Rectal smooth muscle tissue (tissue), 1 donor: ENCODE data around the gene UPF3A.
"Not testable (repeated sequence)": the region's sequence is repeated elsewhere in the genome, so short reads cannot be mapped to it uniquely, and the experiment has no call there.

ENCODE experiments used
- H3K27ac ChIP-seq: one replicate; pipeline ENCODE4 v1.7.0; 2013; ENCODE audit warnings: low read depth, low read length, inconsistent platforms
- H3K27me3 ChIP-seq: one replicate; pipeline ENCODE4 v1.7.0; 2013; ENCODE audit warnings: low read length; ENCODE audit not compliant: control insufficient read depth, insufficient read depth
- H3K36me3 ChIP-seq: one replicate; pipeline ENCODE4 v1.7.0; 2013; ENCODE audit warnings: low read length; ENCODE audit not compliant: control insufficient read depth, insufficient read depth
- H3K4me1 ChIP-seq: one replicate; pipeline ENCODE4 v1.7.0; 2013; ENCODE audit warnings: low read length; ENCODE audit not compliant: control insufficient read depth, insufficient read depth
- H3K4me3 ChIP-seq: one replicate; pipeline ENCODE4 v1.7.0; 2013; ENCODE audit warnings: low read length
- H3K9ac ChIP-seq: one replicate; pipeline ENCODE4 v1.7.0; 2013; ENCODE audit warnings: low read length

UPF3A gene

DNA sequence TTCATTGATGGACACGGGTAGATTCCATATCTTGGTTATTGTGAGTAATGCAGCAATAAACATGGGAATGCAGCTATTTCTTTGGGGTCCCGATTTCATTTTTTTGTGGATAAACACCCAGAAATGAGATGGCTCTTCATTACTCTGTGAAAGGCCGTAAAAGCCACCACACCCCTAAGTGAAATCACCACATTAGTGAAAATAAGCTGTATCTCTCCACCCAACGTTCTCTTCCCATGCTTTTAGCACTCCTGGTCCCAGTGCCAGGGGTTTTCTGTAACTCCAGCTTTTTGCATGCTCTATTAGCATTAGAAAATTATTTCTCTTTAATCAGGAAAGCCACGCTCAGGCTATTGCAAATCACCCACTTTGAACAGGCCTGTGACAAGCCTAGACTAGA is 48.7 kb downstream of the UPF3A start:
- Histone ChIP-seq H3K27me3 (no peaks in the 10 kb centered on the region), H3K4me1 (no peaks in the 10 kb centered on the region), H3K4me3 (no peak overlapping the region), H3K36me3 (peaks cover 4% of the 10 kb centered on the region), H3K9ac (no peak overlapping the region), H3K27ac (no peak overlapping the region)

DNA sequence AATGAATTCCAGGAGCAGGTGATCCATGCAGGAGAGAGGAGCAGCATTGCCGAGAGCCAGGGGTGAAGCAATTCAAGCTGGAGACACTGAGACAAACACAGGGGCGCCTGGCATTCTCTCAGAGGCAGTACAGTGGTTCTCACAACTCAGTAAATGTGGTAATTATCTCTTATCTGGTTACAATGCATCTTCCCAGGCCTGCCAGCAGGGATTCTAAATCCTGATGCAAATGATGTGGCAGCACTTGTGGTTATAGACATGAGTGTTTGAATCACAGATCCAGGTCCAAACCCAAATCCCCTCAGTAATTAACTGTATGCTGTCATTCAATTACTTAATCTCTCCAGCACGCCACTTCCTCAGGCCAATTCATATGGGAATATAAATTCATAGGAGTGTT is 52.5 kb downstream of the UPF3A start:
- not testable (repeated sequence) for H3K4me3 ChIP-seq, H3K27me3 ChIP-seq, H3K27ac ChIP-seq, H3K36me3 ChIP-seq, H3K9ac ChIP-seq, H3K4me1 ChIP-seq

DNA sequence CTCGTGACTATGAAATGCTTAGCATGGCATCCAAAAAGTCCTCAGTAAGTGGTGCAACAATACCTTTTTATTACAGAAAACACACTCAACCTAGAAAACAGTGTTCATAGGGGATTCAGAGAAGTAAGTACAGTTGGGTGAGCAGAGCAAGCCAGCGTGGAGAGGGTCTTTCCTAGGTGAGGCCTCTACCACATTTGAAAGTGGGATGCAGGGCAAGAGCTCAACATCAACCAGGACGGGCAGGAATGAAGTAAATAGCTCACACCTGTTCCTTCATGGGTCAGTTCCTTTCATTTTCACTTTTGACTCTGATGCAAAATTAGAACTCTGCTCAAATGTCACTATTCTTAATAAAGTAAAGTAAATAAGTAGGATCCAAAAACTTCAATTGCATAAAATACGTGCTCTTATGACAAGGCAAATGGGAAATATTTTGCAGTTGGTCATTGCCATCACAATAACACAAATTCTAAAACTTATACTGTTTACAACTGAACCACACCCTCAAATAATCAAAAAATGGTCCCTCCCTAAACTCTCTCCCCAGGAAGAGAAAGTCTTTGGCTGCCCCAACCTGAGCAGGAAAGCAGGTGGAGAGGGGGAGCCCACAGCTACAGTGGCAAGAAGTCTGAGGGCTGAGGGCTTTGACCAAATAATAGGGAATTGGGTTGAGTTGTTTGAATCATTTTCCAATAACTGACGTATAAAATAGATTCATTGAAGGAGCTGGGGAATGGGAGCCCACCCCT is 53.1 kb downstream of the UPF3A start:
- H3K27ac ChIP-seq = no peak overlapping the region
- no peak overlapping the region for H3K4me3 ChIP-seq
- no peaks in the 10 kb centered on the region for H3K36me3 ChIP-seq
- H3K9ac ChIP-seq = no peak overlapping the region
- no peaks in the 10 kb centered on the region for H3K27me3 ChIP-seq
- peaks cover 4% of the 10 kb centered on the region for H3K4me1 ChIP-seq

DNA sequence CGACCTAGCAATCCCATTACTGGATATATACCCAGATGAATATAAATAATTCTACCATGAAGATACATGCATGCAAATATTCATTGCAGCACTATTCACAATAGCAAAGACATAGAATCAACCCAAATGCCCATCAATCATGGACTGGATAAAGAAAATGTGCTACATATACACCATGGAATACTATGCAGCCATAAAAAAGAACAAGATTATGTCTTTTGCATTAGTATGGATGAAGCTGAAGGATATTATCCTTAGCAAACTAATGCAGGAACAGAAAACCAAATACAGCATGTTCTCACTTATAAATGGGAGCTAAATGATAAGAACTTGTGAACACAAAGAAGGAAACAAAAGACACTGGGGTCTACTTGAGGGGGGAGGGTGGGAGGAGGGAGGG is 55.1 kb downstream of the UPF3A start:
- H3K4me3 ChIP-seq, H3K27me3 ChIP-seq, H3K27ac ChIP-seq, H3K4me1 ChIP-seq, H3K36me3 ChIP-seq, H3K9ac ChIP-seq: not testable (repeated sequence)

DNA sequence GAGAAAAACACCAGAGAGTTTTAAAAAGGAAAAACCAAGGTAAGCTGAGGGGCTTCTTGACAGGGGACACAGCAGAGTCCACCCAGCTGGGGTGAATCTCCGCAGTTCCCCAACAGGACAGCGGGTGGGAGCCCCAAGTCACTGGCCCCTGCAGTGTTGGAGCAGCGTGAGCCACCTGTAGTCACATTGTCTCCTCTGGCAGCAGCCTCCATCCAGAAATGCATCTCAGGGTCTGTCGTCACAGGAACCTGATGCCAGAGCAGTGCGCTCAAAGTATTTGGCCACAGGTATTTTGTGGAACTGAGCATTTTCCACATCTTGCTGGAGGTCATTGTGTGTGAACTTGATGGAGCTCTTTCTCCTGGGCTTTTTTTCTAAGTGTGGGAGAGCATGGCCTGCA is 57.6 kb downstream of the UPF3A start:
- peaks cover 6% of the 10 kb centered on the region for H3K4me1 ChIP-seq
- H3K9ac ChIP-seq = no peak overlapping the region
- no peaks in the 10 kb centered on the region for H3K36me3 ChIP-seq
- no peaks in the 10 kb centered on the region for H3K27me3 ChIP-seq
- H3K4me3 ChIP-seq = no peak overlapping the region
- H3K27ac ChIP-seq = no peak overlapping the region

DNA sequence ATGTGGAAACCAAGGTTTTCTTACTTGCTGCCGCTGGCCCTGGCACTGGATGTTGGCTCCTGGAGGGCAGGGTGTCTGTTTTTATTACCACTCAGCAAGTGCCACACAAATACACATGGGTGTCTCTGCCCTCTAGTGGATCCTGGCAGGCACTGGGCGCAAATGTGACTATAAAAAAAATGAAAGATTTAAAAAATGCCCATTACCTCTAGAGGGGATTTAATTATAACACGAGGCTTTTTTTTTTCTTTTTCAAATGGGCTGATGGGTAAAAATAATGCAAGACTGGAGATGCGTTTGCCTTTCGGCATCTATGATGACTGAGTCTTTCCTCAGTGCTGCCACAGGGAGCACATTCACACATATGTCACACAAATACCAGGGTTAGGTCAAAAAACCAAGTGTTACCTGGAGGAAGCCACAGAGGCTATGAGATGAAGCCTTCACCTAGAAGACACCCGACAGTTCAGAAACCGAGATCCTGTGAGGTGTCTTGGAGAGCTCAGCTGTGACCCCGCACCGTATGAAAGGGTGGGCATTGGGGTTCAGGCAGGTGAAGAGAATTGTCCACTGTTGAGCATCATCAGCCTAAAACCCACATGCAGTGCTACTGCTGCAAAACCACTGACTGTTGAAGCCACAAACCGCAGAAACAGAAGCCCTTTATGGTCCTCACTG is 58.6 kb downstream of the UPF3A start:
- H3K4me1 ChIP-seq = peaks cover 6% of the 10 kb centered on the region
- H3K27me3 ChIP-seq = no peaks in the 10 kb centered on the region
- no peak overlapping the region for H3K9ac ChIP-seq

DNA sequence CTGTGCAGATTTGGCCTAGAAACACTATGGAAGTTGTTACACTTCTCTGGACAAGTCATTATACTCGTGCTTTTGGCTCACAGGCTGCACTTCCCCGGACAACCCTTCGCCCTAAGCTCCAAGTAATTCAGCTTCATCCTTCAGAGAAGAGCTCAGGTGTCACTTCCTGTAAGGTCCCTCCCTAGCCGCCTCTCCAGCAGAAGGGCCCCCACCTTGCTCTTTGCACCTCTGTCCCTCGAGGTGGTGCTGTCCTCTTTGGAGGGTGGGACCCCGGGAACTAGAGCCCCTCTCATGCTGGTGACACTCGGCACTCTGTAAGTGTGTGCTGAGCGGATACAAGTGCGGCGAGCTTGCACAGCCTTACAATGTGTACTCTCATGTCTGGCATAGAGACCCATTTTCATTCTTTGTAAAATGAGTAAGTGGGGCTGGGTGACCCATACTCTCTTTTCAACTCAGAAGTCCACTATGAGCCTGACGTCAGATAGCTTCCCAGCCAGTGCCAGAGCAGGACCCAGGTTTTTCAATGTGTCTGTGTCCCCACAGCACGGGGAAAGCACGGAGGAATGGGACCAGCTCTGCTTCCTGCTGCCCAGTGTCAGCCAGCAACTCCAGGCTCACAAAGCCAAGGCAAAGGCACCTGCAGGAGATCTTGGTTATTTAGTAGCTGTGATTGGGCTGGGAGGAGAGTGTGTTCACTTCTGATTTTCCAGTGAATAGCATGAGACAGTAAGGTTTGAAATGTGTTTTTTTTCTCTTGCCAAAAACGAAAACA is 59.8 kb downstream of the UPF3A start:
- Histone ChIP-seq H3K9ac (no peak overlapping the region), H3K4me3 (no peak overlapping the region), H3K27ac (no peak overlapping the region), H3K4me1 (peaks cover 6% of the 10 kb centered on the region), H3K27me3 (no peaks in the 10 kb centered on the region), H3K36me3 (no peaks in the 10 kb centered on the region)

More for the DNA sequence above, 58.6 kb downstream of the UPF3A start:
- no peak overlapping the region for H3K27ac ChIP-seq
- no peaks in the 10 kb centered on the region for H3K36me3 ChIP-seq
- no peak overlapping the region for H3K4me3 ChIP-seq

DNA sequence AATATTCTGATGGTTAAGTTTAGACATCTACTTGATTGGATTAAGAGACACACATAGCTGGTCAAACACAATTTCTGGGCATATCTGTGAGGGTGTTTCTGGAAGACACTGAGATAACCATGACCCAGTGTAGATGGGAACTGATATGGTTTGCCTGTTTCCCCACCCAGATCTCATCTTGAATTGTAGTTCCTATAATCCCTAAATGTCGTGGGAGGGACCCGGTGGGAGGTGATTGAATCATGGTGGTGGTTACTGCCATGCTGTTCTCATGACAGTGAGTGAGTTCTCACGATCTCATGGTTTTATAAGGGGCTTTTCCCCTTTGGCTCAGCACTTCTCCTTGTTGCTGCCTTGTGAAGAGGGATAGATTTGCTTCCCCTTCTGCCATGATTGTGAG is 65.9 kb downstream of the UPF3A start:
- H3K4me1 ChIP-seq, H3K9ac ChIP-seq, H3K27me3 ChIP-seq, H3K36me3 ChIP-seq, H3K27ac ChIP-seq, H3K4me3 ChIP-seq: not testable (repeated sequence)

DNA sequence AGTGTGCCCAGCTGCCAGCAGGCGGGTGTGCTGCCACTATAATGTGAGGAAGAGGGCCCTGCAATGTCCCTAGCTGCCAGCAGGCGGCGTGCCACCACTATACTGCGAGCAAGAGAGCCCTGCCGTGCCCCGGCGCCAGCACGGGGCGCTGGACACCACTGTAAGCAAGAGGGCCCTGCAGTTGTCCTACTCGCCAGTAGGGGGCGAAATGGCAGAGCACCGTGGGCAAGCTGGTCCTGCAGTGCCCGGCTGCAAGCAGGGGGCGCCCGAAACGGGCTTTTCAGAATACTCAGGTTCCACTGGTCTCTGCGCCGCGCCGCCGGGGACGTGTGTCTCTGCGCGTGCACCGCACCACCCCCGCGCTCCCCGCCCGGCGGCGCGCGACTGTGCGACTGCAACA is 71.4 kb downstream of the UPF3A start:
- not testable (repeated sequence) for H3K27ac ChIP-seq, H3K36me3 ChIP-seq, H3K4me1 ChIP-seq, H3K9ac ChIP-seq, H3K4me3 ChIP-seq, H3K27me3 ChIP-seq

DNA sequence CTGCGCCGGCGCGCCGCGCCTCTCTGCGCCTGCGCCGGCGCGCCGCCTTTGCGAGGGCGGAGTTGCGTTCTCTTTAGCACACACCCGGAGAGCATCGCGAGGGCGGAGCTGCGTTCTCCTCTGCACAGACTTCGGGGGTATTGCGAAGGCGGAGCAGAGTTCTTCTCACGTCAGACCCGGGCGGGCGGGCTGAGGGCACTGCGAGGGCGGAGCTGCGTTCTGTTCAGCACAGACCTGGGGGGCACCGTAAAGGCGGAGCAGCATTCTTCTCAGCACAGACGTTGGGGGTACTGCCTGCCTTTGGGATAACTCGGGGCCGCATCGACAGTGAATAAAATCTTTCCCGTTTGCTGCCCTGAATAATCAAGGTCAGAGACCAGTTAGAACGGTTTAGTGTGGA is 72.0 kb downstream of the UPF3A start:
- not testable (repeated sequence) for H3K27ac ChIP-seq, H3K4me1 ChIP-seq, H3K27me3 ChIP-seq, H3K4me3 ChIP-seq, H3K9ac ChIP-seq, H3K36me3 ChIP-seq
